GM13976 (cell line): Measurements from ENCODE around the gene SH2D1B.
A peak's percentile ranks its signal among the peaks of the same experiment; 100 is the strongest.

Experiments used
- DNase-seq: peaks from one replicate; pipeline ENCODE4 v3.0.0; 2012; ENCODE audit warnings: low spot score
- in situ Hi-C: fragments of 300-500 bp; cut with MboI; formaldehyde crosslinking; loops from one replicate; pipeline ENCODE4 v1.12.0; 2022; ENCODE audit warnings: low sequenced_read_pairs, mixed read lengths, inconsistent platforms; ENCODE audit not compliant: unreplicated experiment
- TF ChIP-seq, protein P1 (sequence below): IDR thresholded peaks from 2 replicates; pipeline ENCODE4 v1.5.1; 2012; ENCODE audit warnings: borderline replicate concordance, mild to moderate bottlenecking; ENCODE audit not compliant: insufficient read depth; ENCODE audit errors: extremely low read depth, missing control alignments, control extremely low read depth

Gene SH2D1B

DNA sequence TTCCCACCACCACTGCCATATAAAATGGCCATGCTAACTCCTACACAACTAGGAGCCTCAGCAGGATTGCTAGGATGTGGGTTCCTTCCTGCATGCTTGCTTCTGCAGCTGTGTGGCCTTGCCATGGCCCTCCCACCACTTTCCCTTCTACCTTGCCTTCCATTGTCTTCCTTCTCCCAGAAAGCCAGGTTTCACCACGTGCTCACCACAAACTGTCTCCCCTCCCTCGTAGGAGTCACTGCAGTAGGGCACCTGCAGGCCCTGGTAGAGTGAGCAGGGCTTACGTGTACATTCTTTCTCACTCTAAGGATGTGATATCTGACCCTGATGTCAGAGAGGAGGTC is 26.7 kb downstream of the SH2D1B start:
- TF ChIP-seq, protein P1, sequence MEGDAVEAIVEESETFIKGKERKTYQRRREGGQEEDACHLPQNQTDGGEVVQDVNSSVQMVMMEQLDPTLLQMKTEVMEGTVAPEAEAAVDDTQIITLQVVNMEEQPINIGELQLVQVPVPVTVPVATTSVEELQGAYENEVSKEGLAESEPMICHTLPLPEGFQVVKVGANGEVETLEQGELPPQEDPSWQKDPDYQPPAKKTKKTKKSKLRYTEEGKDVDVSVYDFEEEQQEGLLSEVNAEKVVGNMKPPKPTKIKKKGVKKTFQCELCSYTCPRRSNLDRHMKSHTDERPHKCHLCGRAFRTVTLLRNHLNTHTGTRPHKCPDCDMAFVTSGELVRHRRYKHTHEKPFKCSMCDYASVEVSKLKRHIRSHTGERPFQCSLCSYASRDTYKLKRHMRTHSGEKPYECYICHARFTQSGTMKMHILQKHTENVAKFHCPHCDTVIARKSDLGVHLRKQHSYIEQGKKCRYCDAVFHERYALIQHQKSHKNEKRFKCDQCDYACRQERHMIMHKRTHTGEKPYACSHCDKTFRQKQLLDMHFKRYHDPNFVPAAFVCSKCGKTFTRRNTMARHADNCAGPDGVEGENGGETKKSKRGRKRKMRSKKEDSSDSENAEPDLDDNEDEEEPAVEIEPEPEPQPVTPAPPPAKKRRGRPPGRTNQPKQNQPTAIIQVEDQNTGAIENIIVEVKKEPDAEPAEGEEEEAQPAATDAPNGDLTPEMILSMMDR: no peak
- in situ Hi-C loops: no loop called here
- peak; percentile 16 for DNase-seq

GRCh38 chr1:162384601-162385279 is 27.2 kb downstream of the SH2D1B start:
- peak; percentile 7 for DNase-seq
- in situ Hi-C loops: no loop called here
- TF ChIP-seq, protein P1: no peak

- in situ Hi-C loops: no loop called here
- TF ChIP-seq, protein P1: no peak
- no peak for DNase-seq
Measured at GRCh38 chr1:162384116-162384515, 27.8 kb downstream of the SH2D1B start.

DNA sequence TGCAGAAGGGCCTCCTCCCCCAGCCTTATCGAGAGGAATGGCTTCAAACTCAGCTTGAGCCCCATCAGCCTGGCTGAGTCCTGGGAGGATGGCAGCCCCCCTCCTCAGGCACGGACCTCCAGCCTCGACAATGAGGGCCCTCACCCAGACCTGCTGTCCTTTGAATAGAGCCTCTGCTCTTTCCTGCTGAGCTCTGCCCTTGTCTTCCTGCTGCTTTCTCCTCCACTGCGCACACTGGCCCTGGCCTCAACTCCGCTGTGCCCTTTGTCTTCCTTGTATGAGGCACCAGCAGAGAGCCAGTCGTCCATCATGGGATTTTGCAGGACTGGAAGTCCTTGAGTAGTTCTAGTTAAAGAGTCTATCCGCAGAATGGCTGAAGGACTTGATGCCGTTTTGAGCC is 28.4 kb downstream of the SH2D1B start:
- TF ChIP-seq, protein P1: no peak
- no peak for DNase-seq
- in situ Hi-C loops: no loop called here

- in situ Hi-C loops: no loop called here
- DNase-seq: no peak
- TF ChIP-seq, protein P1: no peak
Measured at GRCh38 chr1:162383091-162383490, 28.8 kb downstream of the SH2D1B start.

- no peak for DNase-seq
- in situ Hi-C loops: no loop called here
Measured at GRCh38 chr1:162381941-162382750, 29.8 kb downstream of the SH2D1B start.

More at GRCh38 chr1:162381941-162382750, 29.8 kb downstream of the SH2D1B start:
- TF ChIP-seq, protein P1: no peak
